Right atrium auricular region (tissue), 2 donors: ENCODE results near the gene ZFR2. TPM values are rescaled to one million over a fixed set of nuclear protein-coding genes. Genes with fewer than 3 reads are reported as not detected.
"Not testable (repeated sequence)": the region's sequence is repeated elsewhere in the genome, so short reads cannot be mapped to it uniquely, and the experiment has no call there.

Source experiments
- DNase-seq: peaks from one replicate; pipeline ENCODE4 v3.0.0-alpha.2; 2019; ENCODE audit warnings: low spot score
- H3K27ac ChIP-seq, 2 donors: fragments of 200-600 bp; sonication (generic); 1 replicate in 1 of 2; 2 replicates in 1 of 2; pipeline ENCODE4 v1.5.1; 2016 to 2019
- H3K27me3 ChIP-seq, 2 donors: fragments of 200-600 bp; sonication (generic); one replicate each; pipeline versions ENCODE4 v1.5.1 to v1.6.0; 2017 to 2019
- H3K36me3 ChIP-seq: fragments of 200-600 bp; sonication (generic); one replicate; pipeline ENCODE4 v1.5.1; 2016
- H3K4me1 ChIP-seq, 2 donors: fragments of 200-600 bp; sonication (generic); one replicate each; pipeline versions ENCODE4 v1.5.1 to v1.6.0; 2017 to 2019
- H3K4me3 ChIP-seq, 2 donors: fragments of 200-600 bp; sonication (generic); 1 replicate in 1 of 2; 2 replicates in 1 of 2; pipeline ENCODE4 v1.5.1; 2017 to 2019; ENCODE audit warnings: mild to moderate bottlenecking in 1 of 2, moderate library complexity in 1 of 2
- H3K9me3 ChIP-seq, 2 donors: fragments of 200-600 bp; sonication (generic); one replicate each; pipeline ENCODE4 v1.5.1; 2019
- CTCF ChIP-seq, 2 donors: fragments of 200-600 bp; sonication (generic); IDR thresholded peaks; one replicate each; pipeline ENCODE4 v1.5.1; 2019; ENCODE audit warnings: antibody characterized with exemption in 2 of 2
- total RNA-seq, 2 donors: library from RNA; depleted of rRNA; stranded (reverse); fragments of >200 nt; gene quantifications; one replicate each; pipeline ENCODE4 v1.1.0, GENCODE V29; 2016

Gene ZFR2
- total RNA-seq, 2 donors from 2014 or later: not detected

GRCh38 chr19:3769494-3769893 is 99.3 kb downstream of the ZFR2 start:
- Histone ChIP-seq H3K9me3 (no peaks in the 10 kb centered on the region), H3K36me3 (peaks cover 31% of the 10 kb centered on the region), H3K27ac (no peak overlapping the region), H3K27me3 (no peaks in the 10 kb centered on the region), H3K4me3 (no peak overlapping the region), H3K4me1 (no peaks in the 10 kb centered on the region)
- TF ChIP-seq CTCF (IDR thresholded peaks at IDR 0.05): no peak
- DNase-seq: no peak

GRCh38 chr19:3768748-3769099 is 100.1 kb downstream of the ZFR2 start:
- H3K4me3 ChIP-seq: no peak overlapping the region
- no peaks in the 10 kb centered on the region for H3K27me3 ChIP-seq
- no peaks in the 10 kb centered on the region for H3K9me3 ChIP-seq
- no peak overlapping the region for H3K27ac ChIP-seq
- peaks cover 31% of the 10 kb centered on the region for H3K36me3 ChIP-seq
- DNase-seq: no peak
- no peak for TF ChIP-seq CTCF (IDR thresholded peaks at IDR 0.05)
- peaks cover 0 to 2% of the 10 kb centered on the region in 2 donors for H3K4me1 ChIP-seq

- no peaks in the 10 kb centered on the region for H3K27me3 ChIP-seq
- H3K27ac ChIP-seq: no peak overlapping the region
- H3K9me3 ChIP-seq: no peaks in the 10 kb centered on the region
- no peak for DNase-seq
- TF ChIP-seq CTCF (IDR thresholded peaks at IDR 0.05): no peak
- H3K36me3 ChIP-seq: peaks cover 31% of the 10 kb centered on the region
- no peak overlapping the region for H3K4me3 ChIP-seq
- H3K4me1 ChIP-seq: peaks cover 0 to 7% of the 10 kb centered on the region in 2 donors
These were observed 100.7 kb downstream of the ZFR2 start for GRCh38 chr19:3768015-3768747.

- Histone ChIP-seq H3K36me3 (peaks cover 31% of the 10 kb centered on the region), H3K27ac (no peak overlapping the region), H3K27me3 (no peaks in the 10 kb centered on the region), H3K4me3 (no peak overlapping the region), H3K4me1 (peaks cover 0 to 10% of the 10 kb centered on the region in 2 donors), H3K9me3 (no peaks in the 10 kb centered on the region)
- no peak for DNase-seq
- TF ChIP-seq CTCF (IDR thresholded peaks at IDR 0.05): no peak
These were observed 101.8 kb downstream of the ZFR2 start for GRCh38 chr19:3767050-3767449.

GRCh38 chr19:3766520-3766919 is 102.3 kb downstream of the ZFR2 start:
- peaks cover 0 to 14% of the 10 kb centered on the region in 2 donors for H3K4me1 ChIP-seq
- no peak overlapping the region for H3K27ac ChIP-seq
- H3K36me3 ChIP-seq: peaks cover 31% of the 10 kb centered on the region
- DNase-seq: no peak
- no peak overlapping the region for H3K4me3 ChIP-seq
- no peaks in the 10 kb centered on the region for H3K27me3 ChIP-seq
- TF ChIP-seq CTCF (IDR thresholded peaks at IDR 0.05): no peak
- H3K9me3 ChIP-seq: no peaks in the 10 kb centered on the region

- H3K9me3 ChIP-seq, H3K27me3 ChIP-seq, H3K4me3 ChIP-seq, H3K27ac ChIP-seq, DNase-seq: not testable (repeated sequence)
- Histone ChIP-seq H3K36me3 (peaks cover 31% of the 10 kb centered on the region), H3K4me1 (peaks cover 0 to 18% of the 10 kb centered on the region in 2 donors)
These were observed 103.1 kb downstream of the ZFR2 start for GRCh38 chr19:3765757-3766156.
